Neural cell (in vitro differentiated cells): Measurements from ENCODE around the gene EPC2.

ENCODE experiments used
- EP300 ChIP-seq: fragments of 450-650 bp; conservative IDR thresholded peaks from 2 replicates; pipeline ENCODE4 v1.6.1; 2014; ENCODE audit warnings: antibody characterized with exemption, mild to moderate bottlenecking, moderate library complexity; ENCODE audit not compliant: poor library complexity, severe bottlenecking
- POLR2AphosphoS5 ChIP-seq: IDR thresholded peaks from 2 replicates; pipeline ENCODE4 v1.6.1; 2012
- RAD21 ChIP-seq: fragments of 450-650 bp; conservative IDR thresholded peaks from 2 replicates; pipeline ENCODE4 v1.6.1; 2014; ENCODE audit warnings: antibody characterized with exemption, mild to moderate bottlenecking, moderate library complexity
- TF ChIP-seq, protein P1 (sequence below): fragments of 450-650 bp; IDR thresholded peaks from 2 replicates; pipeline ENCODE4 v1.5.1; 2014; ENCODE audit warnings: antibody characterized with exemption, mild to moderate bottlenecking, moderate library complexity; ENCODE audit not compliant: poor library complexity, severe bottlenecking
- TF ChIP-seq, protein P2 (sequence below): IDR thresholded peaks from 2 replicates; pipeline ENCODE4 v1.6.1; 2012; ENCODE audit warnings: borderline replicate concordance

DNA sequence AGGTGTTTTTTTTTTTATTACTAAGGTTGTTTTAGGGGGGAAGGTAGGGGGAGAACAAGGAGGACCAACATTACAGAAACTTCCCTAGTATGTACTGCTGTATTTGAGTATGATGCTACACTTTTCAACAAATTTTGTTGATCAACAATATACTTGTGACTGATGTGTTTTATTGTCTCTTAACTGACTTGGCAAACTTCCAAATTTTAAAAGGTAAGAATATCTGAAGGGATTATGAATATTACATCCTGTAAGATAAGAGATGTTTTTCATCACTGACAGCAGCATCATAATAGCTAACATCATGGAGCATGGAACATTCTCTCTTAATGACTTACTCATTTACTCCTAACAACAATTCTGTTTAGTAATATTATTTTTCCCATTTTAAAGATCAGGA, 144.5 kb downstream of the EPC2 start:
- TF ChIP-seq, protein P1, sequence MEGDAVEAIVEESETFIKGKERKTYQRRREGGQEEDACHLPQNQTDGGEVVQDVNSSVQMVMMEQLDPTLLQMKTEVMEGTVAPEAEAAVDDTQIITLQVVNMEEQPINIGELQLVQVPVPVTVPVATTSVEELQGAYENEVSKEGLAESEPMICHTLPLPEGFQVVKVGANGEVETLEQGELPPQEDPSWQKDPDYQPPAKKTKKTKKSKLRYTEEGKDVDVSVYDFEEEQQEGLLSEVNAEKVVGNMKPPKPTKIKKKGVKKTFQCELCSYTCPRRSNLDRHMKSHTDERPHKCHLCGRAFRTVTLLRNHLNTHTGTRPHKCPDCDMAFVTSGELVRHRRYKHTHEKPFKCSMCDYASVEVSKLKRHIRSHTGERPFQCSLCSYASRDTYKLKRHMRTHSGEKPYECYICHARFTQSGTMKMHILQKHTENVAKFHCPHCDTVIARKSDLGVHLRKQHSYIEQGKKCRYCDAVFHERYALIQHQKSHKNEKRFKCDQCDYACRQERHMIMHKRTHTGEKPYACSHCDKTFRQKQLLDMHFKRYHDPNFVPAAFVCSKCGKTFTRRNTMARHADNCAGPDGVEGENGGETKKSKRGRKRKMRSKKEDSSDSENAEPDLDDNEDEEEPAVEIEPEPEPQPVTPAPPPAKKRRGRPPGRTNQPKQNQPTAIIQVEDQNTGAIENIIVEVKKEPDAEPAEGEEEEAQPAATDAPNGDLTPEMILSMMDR = no peak
- TF ChIP-seq, protein P2, sequence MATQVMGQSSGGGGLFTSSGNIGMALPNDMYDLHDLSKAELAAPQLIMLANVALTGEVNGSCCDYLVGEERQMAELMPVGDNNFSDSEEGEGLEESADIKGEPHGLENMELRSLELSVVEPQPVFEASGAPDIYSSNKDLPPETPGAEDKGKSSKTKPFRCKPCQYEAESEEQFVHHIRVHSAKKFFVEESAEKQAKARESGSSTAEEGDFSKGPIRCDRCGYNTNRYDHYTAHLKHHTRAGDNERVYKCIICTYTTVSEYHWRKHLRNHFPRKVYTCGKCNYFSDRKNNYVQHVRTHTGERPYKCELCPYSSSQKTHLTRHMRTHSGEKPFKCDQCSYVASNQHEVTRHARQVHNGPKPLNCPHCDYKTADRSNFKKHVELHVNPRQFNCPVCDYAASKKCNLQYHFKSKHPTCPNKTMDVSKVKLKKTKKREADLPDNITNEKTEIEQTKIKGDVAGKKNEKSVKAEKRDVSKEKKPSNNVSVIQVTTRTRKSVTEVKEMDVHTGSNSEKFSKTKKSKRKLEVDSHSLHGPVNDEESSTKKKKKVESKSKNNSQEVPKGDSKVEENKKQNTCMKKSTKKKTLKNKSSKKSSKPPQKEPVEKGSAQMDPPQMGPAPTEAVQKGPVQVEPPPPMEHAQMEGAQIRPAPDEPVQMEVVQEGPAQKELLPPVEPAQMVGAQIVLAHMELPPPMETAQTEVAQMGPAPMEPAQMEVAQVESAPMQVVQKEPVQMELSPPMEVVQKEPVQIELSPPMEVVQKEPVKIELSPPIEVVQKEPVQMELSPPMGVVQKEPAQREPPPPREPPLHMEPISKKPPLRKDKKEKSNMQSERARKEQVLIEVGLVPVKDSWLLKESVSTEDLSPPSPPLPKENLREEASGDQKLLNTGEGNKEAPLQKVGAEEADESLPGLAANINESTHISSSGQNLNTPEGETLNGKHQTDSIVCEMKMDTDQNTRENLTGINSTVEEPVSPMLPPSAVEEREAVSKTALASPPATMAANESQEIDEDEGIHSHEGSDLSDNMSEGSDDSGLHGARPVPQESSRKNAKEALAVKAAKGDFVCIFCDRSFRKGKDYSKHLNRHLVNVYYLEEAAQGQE = no peak
- TF ChIP-seq POLR2AphosphoS5 (no peak), EP300 (no peak), RAD21 (no peak)
